A673 (cell line): Measurements from ENCODE around the gene STOML2.

Experiments
- EZH2 ChIP-seq: fragments of 200-600 bp; sonication (generic); IDR thresholded peaks from 2 replicates; pipeline ENCODE4 v1.6.1; 2017; ENCODE audit warnings: borderline replicate concordance, low read depth, mild to moderate bottlenecking, mixed read lengths, antibody characterized with exemption, low read length; ENCODE audit not compliant: poor library complexity, severe bottlenecking
- TF ChIP-seq, protein P1 (sequence below): fragments of 300-800, 200-600 bp; sonication (generic); conservative IDR thresholded peaks from 2 replicates; pipeline ENCODE4 v1.5.1; 2017; ENCODE audit warnings: low read depth, mild to moderate bottlenecking, antibody characterized with exemption, low read length, moderate library complexity, mixed read lengths

DNA sequence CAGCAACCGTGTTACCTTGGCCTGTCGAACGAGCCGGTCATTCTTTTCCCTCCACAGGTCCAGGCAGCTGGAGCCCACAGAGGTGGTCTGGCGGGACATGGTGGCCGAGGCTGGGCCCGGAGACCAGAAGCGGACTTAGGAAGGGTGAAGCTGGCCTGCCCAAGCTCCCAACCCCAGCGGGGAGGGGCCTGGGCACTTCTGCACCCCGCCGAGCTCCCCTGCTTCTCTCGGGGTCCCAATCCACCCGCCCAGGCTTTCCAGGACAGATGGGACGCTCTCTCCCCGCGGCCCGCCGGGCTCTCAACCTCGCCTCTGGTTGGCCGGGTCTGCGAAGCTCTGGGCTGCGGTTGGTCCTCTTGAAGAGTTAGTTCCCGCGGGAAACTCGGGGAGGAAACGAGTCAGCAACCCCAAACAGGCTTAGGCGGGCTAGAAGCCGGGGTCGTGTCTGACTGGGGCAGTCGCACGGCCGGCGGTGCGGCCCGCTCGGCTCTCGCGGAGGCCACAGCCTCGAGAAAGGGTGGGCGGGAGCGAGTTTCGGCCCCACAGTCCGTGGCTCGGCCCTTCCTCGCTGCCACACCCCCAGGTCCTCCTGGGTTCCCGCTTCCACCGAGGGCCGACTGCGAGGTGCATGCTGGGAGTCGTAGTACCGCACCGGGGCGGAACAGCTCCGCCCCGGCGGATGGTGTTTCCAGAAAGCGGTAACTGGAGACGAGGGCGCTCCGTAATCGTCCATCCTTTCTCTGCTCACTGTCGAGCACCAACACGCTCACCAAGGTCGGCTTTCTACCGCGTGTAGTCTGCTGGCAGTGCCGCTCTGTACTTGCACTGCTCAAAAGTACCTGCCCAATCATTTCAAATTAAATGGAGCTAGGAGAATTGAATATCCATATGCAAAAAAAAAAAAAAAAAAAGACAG, 23.2 kb downstream of the STOML2 start, which contains the start of gene FANCG:
- TF ChIP-seq, protein P1, sequence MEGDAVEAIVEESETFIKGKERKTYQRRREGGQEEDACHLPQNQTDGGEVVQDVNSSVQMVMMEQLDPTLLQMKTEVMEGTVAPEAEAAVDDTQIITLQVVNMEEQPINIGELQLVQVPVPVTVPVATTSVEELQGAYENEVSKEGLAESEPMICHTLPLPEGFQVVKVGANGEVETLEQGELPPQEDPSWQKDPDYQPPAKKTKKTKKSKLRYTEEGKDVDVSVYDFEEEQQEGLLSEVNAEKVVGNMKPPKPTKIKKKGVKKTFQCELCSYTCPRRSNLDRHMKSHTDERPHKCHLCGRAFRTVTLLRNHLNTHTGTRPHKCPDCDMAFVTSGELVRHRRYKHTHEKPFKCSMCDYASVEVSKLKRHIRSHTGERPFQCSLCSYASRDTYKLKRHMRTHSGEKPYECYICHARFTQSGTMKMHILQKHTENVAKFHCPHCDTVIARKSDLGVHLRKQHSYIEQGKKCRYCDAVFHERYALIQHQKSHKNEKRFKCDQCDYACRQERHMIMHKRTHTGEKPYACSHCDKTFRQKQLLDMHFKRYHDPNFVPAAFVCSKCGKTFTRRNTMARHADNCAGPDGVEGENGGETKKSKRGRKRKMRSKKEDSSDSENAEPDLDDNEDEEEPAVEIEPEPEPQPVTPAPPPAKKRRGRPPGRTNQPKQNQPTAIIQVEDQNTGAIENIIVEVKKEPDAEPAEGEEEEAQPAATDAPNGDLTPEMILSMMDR = no peak
- TF ChIP-seq EZH2 = no peak
